Uterus (tissue), 4 donors: Measurements from ENCODE around the gene GATD1. TPM values are rescaled to one million over a fixed set of nuclear protein-coding genes. Genes with fewer than 3 reads are reported as not detected.

Experiments
- DNase-seq, 2 donors: peaks; one replicate each; pipeline ENCODE4 v3.0.0-alpha.2; 2019 to 2020
- H3K27ac ChIP-seq, 2 donors: fragments of 200-600 bp; sonication (generic); 1 replicate in 1 of 2; 2 replicates in 1 of 2; pipeline ENCODE4 v1.5.1; 2016 to 2018
- H3K27me3 ChIP-seq, 2 donors: fragments of 200-600 bp; sonication (generic); one replicate each; pipeline ENCODE4 v1.5.1; 2018 to 2019; ENCODE audit warnings: control low read depth in 1 of 2
- H3K36me3 ChIP-seq, 2 donors: fragments of 200-600 bp; sonication (generic); one replicate each; pipeline ENCODE4 v1.5.1; 2019; ENCODE audit warnings: control low read depth in 1 of 2
- H3K4me1 ChIP-seq, 2 donors: fragments of 200-600 bp; sonication (generic); one replicate each; pipeline ENCODE4 v1.5.1; 2018 to 2019; ENCODE audit warnings: control low read depth in 1 of 2
- H3K4me3 ChIP-seq, 2 donors: fragments of 200-600 bp; sonication (generic); 1 replicate in 1 of 2; 2 replicates in 1 of 2; pipeline ENCODE4 v1.5.1; 2018 to 2019; ENCODE audit warnings: mild to moderate bottlenecking in 1 of 2
- H3K9me3 ChIP-seq, 2 donors: fragments of 200-600 bp; sonication (generic); one replicate each; pipeline ENCODE4 v1.5.1; 2019; ENCODE audit warnings: control low read depth in 1 of 2
- POLR2A ChIP-seq, 2 donors: fragments of 450-650 bp; IDR thresholded peaks; one replicate each; pipeline ENCODE4 v1.6.1; 2016; ENCODE audit warnings: antibody characterized with exemption in 2 of 2, mild to moderate bottlenecking in 1 of 2, moderate library complexity in 1 of 2
- intact Hi-C: fragments of 100-400 bp; cut with DNase I; formaldehyde crosslinking; loops from one replicate; pipeline ENCODE4 v1.15.1; 2023; ENCODE audit warnings: low total_unique reads
- total RNA-seq, 4 donors: library from RNA; depleted of rRNA in 3 of 4; stranded (reverse); fragments of >200 nt in 3 of 4; gene quantifications; one replicate each; pipeline versions ENCODE4 v1.1.0 to v1.2.4, GENCODE V29; 2014 to 2023
- TF ChIP-seq, protein P1 (sequence below), 4 experiments: fragments of 200-600 bp in 2 of 4; fragments of 450-650 bp in 2 of 4; sonication (generic) in 2 of 4; IDR thresholded peaks; one replicate each; pipeline ENCODE4 v1.5.1; 2016 to 2019; ENCODE audit warnings: antibody characterized with exemption in 4 of 4, mild to moderate bottlenecking in 2 of 4, moderate library complexity in 1 of 4
- donor health status: DM: yes; HTN: yes; CAD: no.

GATD1 gene, protein sequence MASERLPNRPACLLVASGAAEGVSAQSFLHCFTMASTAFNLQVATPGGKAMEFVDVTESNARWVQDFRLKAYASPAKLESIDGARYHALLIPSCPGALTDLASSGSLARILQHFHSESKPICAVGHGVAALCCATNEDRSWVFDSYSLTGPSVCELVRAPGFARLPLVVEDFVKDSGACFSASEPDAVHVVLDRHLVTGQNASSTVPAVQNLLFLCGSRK
- total RNA-seq = 10 to 100 TPM; 11.8 to 81.1 (median 29.3) TPM

- Histone ChIP-seq H3K4me1 (peaks cover 0 to 20% of the 10 kb centered on the region in 2 donors), H3K36me3 (no peaks in the 10 kb centered on the region), H3K9me3 (no peaks in the 10 kb centered on the region), H3K27me3 (no peaks in the 10 kb centered on the region), H3K27ac (peak within 1 kb of the TSS; percentile 79 to 83), H3K4me3 (peak within 1 kb of the TSS; percentile 75 to 91)
- DNase-seq = peak; percentile 87 to 94
- peak; percentile 48 to 88 for TF ChIP-seq POLR2A (IDR thresholded peaks at IDR 0.05)
- TF ChIP-seq, protein P1, sequence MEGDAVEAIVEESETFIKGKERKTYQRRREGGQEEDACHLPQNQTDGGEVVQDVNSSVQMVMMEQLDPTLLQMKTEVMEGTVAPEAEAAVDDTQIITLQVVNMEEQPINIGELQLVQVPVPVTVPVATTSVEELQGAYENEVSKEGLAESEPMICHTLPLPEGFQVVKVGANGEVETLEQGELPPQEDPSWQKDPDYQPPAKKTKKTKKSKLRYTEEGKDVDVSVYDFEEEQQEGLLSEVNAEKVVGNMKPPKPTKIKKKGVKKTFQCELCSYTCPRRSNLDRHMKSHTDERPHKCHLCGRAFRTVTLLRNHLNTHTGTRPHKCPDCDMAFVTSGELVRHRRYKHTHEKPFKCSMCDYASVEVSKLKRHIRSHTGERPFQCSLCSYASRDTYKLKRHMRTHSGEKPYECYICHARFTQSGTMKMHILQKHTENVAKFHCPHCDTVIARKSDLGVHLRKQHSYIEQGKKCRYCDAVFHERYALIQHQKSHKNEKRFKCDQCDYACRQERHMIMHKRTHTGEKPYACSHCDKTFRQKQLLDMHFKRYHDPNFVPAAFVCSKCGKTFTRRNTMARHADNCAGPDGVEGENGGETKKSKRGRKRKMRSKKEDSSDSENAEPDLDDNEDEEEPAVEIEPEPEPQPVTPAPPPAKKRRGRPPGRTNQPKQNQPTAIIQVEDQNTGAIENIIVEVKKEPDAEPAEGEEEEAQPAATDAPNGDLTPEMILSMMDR (IDR thresholded peaks at IDR 0.05) = peak in 2 of 4 experiments; percentile 13 to 24
- intact Hi-C loops = no loop called here
These were observed at the start of gene GATD1 for GRCh38 chr11:777288-778255. TSS of gene GATD1 (minus strand) at chr11:777487. CDS start at chr11:777462, 25 bp downstream.

DNA sequence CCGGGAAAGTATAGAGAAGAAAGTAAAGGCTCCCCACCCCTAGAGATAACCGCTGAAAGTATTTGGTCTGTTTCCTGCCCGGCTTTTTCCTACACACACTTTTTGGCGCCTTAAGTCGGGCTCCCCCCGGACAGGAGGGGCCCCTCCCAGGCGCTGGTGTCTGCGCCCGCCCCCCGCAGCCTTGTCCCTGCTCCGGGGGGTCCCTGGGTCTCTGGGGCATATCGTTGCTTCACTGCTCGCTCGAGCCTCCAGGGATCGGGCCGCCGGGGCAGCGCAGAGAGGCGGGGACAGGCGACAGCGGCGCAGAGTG lies 49.5 kb upstream of the GATD1 start:
- peak overlapping the region; percentile 55 to 60 for H3K27ac ChIP-seq
- H3K36me3 ChIP-seq = no peaks in the 10 kb centered on the region
- H3K9me3 ChIP-seq = no peaks in the 10 kb centered on the region
- peaks cover 20 to 24% of the 10 kb centered on the region in 2 donors for H3K27me3 ChIP-seq
- DNase-seq = no peak
- H3K4me1 ChIP-seq = peaks cover 0 to 40% of the 10 kb centered on the region in 2 donors
- intact Hi-C loops = no loop called here
- H3K4me3 ChIP-seq = peak overlapping the region in 1 of 2 donors; percentile 11
- TF ChIP-seq, protein P1 (IDR thresholded peaks at IDR 0.05) = no peak
- TF ChIP-seq POLR2A (IDR thresholded peaks at IDR 0.05) = no peak

- Histone ChIP-seq H3K27ac (no peak overlapping the region), H3K9me3 (no peaks in the 10 kb centered on the region), H3K4me1 (peaks cover 0 to 41% of the 10 kb centered on the region in 2 donors), H3K36me3 (no peaks in the 10 kb centered on the region), H3K27me3 (peaks cover 20 to 24% of the 10 kb centered on the region in 2 donors), H3K4me3 (no peak overlapping the region)
- intact Hi-C loops = no loop called here
- TF ChIP-seq, protein P1 (IDR thresholded peaks at IDR 0.05) = no peak
- TF ChIP-seq POLR2A (IDR thresholded peaks at IDR 0.05) = no peak
- no peak for DNase-seq
These were observed 48.9 kb upstream of the GATD1 start for GRCh38 chr11:826227-826621.

DNA sequence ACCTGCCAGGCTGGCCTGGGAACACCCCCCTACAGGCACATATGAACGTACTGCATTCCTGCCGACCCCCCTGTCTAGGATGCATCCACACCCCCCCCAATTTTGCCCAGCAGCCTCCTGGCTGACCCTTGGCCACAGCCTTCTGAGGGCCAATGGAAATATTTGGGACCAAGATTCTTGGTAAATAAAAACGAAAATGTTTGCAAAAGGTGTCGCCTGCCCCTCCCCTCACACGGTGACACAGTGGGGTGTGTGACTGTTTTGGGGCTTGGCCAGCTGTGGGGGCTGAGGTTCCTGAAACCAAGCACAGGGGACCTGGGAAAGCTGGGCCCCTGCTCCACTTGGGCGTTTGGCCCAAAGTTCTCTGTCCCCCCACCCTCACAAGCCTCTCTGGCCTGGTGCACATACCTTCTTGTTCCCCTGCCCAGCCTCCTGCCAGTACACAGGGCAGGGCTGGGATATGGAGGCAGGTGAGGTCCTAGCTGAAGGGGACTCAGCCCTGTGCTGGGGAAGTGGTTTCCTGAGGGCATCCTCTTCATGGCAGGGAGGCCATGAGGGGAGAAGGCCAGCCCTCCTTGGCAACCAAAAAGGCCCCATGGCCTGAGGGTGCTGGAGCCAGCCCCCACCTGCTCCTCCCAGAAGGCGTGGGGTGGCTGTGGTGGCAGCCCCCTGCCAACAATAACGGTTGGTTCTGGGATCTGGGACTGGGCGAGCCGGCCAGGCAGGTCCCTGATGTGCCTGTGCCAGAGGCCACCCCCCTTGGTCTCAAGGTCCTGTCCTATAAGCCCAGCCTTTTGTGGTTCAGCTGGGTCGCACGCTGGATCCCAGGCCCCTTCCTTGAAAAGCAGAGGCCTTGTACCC lies 48.3 kb upstream of the GATD1 start:
- Histone ChIP-seq H3K36me3 (no peaks in the 10 kb centered on the region), H3K4me1 (peaks cover 0 to 41% of the 10 kb centered on the region in 2 donors), H3K4me3 (no peak overlapping the region), H3K27me3 (peaks cover 20 to 23% of the 10 kb centered on the region in 2 donors), H3K27ac (no peak overlapping the region), H3K9me3 (no peaks in the 10 kb centered on the region)
- intact Hi-C loops = no loop called here
- DNase-seq = no peak
- TF ChIP-seq POLR2A (IDR thresholded peaks at IDR 0.05) = no peak
- TF ChIP-seq, protein P1 (IDR thresholded peaks at IDR 0.05) = no peak
